Measurements from ENCODE around the gene OR51F1. TPM values are rescaled to one million over a fixed set of nuclear protein-coding genes. Genes with fewer than 3 reads are reported as not detected.

The OR51F1 gene
- total and polyA plus RNA-seq, 2 donors (not counting 1 experiment from before 2014, with no cell fraction given), result not detected

DNA sequence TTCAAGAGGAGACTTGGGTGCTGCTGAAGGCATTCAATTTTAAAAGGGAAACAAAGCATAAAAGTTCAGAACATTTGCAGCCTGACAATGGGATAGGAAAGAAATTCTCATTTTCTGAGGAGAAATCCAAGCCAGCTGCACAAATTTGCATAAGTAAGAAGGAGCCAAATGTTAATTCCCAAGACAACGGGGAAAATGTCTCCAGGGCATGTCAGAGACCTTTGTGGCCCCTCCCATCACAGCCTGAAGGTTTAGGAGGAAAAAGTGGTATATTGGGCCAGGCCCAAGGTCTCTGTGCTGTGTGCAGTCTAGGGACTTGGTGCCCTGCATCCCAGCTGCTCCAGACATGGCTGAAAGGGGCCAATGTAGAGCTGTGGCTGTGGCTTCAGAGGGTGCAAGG is 12.7 kb upstream of the OR51F1 start:
- ChIA-PET CTCF (no interaction called here), POLR2A (no interaction called here)
- Histone ChIP-seq H2AFZ (ENCODE audit: insufficient read depth, low read depth, low read length, poor library complexity, severe bottlenecking) (no peak overlapping the region), H3K27me3 (replicated peaks in 1 of 4; ENCODE audit: control extremely low read depth in 1 of 4, control insufficient read depth in 3 of 4, insufficient read depth in 4 of 4, low read length in 3 of 4) (no peaks in the 10 kb centered on the region), H3K79me2 (ENCODE audit: control insufficient read depth, insufficient read depth, low read length) (no peaks in the 10 kb centered on the region), H3K9me3 (ENCODE audit: control extremely low read depth in 1 of 3, control insufficient read depth in 2 of 3, insufficient read depth in 1 of 3, low read length in 2 of 3) (no peaks in the 10 kb centered on the region), H3K4me2 (replicated peaks; ENCODE audit: low read depth, low read length, poor library complexity, severe bottlenecking) (no peak overlapping the region), H3K27ac (ENCODE audit: low read length in 2 of 2) (no peak overlapping the region), H3K9ac (ENCODE audit: low read length) (no peak overlapping the region), H3K36me3 (replicated peaks in 1 of 2; ENCODE audit: control extremely low read depth in 1 of 2, control insufficient read depth in 1 of 2, extremely low read depth in 1 of 2, insufficient read depth in 2 of 2, low read length in 1 of 2) (no peaks in the 10 kb centered on the region), H3K4me1 (ENCODE audit: control insufficient read depth in 2 of 2, insufficient read depth in 2 of 2, low read length in 2 of 2) (no peaks in the 10 kb centered on the region), H4K20me1 (ENCODE audit: control insufficient read depth, insufficient read depth, low read length, poor library complexity, severe bottlenecking) (no peaks in the 10 kb centered on the region), H3K4me3 (ENCODE audit: control extremely low read depth in 1 of 5, extremely low read depth in 1 of 5, insufficient read depth in 1 of 5, low read depth in 2 of 5, low read length in 4 of 5) (no peak overlapping the region)
- no peaks in the 10 kb centered on the region for H3K4me1 Mint-ChIP-seq
- TF ChIP-seq EZH2 (IDR thresholded peaks at IDR 0.05; ENCODE audit: borderline replicate concordance, insufficient read depth, low read depth, low read length, poor library complexity, severe bottlenecking), result no peak
- TF ChIP-seq, protein P1, sequence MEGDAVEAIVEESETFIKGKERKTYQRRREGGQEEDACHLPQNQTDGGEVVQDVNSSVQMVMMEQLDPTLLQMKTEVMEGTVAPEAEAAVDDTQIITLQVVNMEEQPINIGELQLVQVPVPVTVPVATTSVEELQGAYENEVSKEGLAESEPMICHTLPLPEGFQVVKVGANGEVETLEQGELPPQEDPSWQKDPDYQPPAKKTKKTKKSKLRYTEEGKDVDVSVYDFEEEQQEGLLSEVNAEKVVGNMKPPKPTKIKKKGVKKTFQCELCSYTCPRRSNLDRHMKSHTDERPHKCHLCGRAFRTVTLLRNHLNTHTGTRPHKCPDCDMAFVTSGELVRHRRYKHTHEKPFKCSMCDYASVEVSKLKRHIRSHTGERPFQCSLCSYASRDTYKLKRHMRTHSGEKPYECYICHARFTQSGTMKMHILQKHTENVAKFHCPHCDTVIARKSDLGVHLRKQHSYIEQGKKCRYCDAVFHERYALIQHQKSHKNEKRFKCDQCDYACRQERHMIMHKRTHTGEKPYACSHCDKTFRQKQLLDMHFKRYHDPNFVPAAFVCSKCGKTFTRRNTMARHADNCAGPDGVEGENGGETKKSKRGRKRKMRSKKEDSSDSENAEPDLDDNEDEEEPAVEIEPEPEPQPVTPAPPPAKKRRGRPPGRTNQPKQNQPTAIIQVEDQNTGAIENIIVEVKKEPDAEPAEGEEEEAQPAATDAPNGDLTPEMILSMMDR (IDR thresholded peaks at IDR 0.05), result no peak
- no CpG with 5 or more reads among the region's 1 CpG for WGBS (ENCODE audit: insufficient coverage)
- H3K4me3 Mint-ChIP-seq, result no peak overlapping the region
- peaks cover 2% of the 10 kb centered on the region for H3K9me3 Mint-ChIP-seq (ENCODE audit: insufficient read depth)
- DNase-seq, result no peak
- H3K27me3 Mint-ChIP-seq, result peaks cover 3% of the 10 kb centered on the region
- H3K27ac Mint-ChIP-seq, result no peak overlapping the region
- ATAC-seq (ENCODE audit: low read depth), result no peak
- intact Hi-C loops (cut with micrococcal nuclease), result no loop called here

DNA sequence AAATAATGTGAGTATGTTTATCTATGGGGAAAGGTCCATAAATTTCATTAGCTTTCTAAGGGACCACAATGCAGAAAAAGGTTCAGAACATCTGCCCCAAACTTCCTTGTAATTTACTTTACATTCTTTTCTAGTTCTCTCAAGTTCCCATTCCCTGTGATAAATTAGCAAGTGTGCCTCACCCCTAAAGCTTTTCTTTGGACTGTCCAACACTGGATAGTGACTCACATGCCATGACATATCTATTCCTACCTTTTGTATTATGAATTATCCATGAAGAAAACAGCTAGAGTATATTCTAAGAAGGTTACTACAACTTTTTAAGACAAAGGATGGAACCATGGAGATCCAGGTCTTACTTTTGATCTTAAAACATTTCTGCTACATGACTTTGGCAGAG is 1.6 kb downstream of the OR51F1 start:
- Histone ChIP-seq H3K27me3 (replicated peaks in 1 of 4; ENCODE audit: control extremely low read depth in 1 of 4, control insufficient read depth in 3 of 4, insufficient read depth in 4 of 4, low read length in 3 of 4) (no peaks in the 10 kb centered on the region), H3K4me3 (ENCODE audit: control extremely low read depth in 1 of 5, extremely low read depth in 1 of 5, insufficient read depth in 1 of 5, low read depth in 2 of 5, low read length in 4 of 5) (no peak overlapping the region), H2AFZ (ENCODE audit: insufficient read depth, low read depth, low read length, poor library complexity, severe bottlenecking) (no peak overlapping the region), H3K9ac (ENCODE audit: low read length) (no peak overlapping the region), H3K4me1 (ENCODE audit: control insufficient read depth in 2 of 2, insufficient read depth in 2 of 2, low read length in 2 of 2) (no peaks in the 10 kb centered on the region), H3K79me2 (ENCODE audit: control insufficient read depth, insufficient read depth, low read length) (no peaks in the 10 kb centered on the region), H4K20me1 (ENCODE audit: control insufficient read depth, insufficient read depth, low read length, poor library complexity, severe bottlenecking) (no peaks in the 10 kb centered on the region), H3K27ac (ENCODE audit: low read length in 2 of 2) (no peak overlapping the region), H3K36me3 (replicated peaks in 1 of 2; ENCODE audit: control extremely low read depth in 1 of 2, control insufficient read depth in 1 of 2, extremely low read depth in 1 of 2, insufficient read depth in 2 of 2, low read length in 1 of 2) (no peaks in the 10 kb centered on the region), H3K9me3 (ENCODE audit: control extremely low read depth in 1 of 3, control insufficient read depth in 2 of 3, insufficient read depth in 1 of 3, low read length in 2 of 3) (no peaks in the 10 kb centered on the region), H3K4me2 (replicated peaks; ENCODE audit: low read depth, low read length, poor library complexity, severe bottlenecking) (no peak overlapping the region)
- Mint-ChIP-seq H3K9me3 (ENCODE audit: insufficient read depth) (no peaks in the 10 kb centered on the region), H3K27ac (no peak overlapping the region), H3K4me1 (no peaks in the 10 kb centered on the region), H3K4me3 (no peak overlapping the region), H3K27me3 (no peaks in the 10 kb centered on the region)
- POLR2A ChIA-PET, result no interaction called here
- DNase-seq (no peak), ATAC-seq (ENCODE audit: low read depth) (no peak)
- CTCF ChIA-PET, result no interaction called here
- intact Hi-C loops (cut with micrococcal nuclease), result no loop called here
- TF ChIP-seq EZH2 (IDR thresholded peaks at IDR 0.05; ENCODE audit: borderline replicate concordance, insufficient read depth, low read depth, low read length, poor library complexity, severe bottlenecking), result no peak
- TF ChIP-seq, protein P1 (IDR thresholded peaks at IDR 0.05), result no peak
